Measurements from ENCODE around the gene TOR1B.

GRCh38 chr9:129781981-129782380, 21.0 kb upstream of the TOR1B start:
- TF ChIP-seq CTCF (IDR thresholded peaks at IDR 0.05; ENCODE audit: low read depth, low read length) = no peak
- no peak for TF ChIP-seq EZH2phosphoT487 (IDR thresholded peaks at IDR 0.05; ENCODE audit: low read depth)
